H9 (cell line): ENCODE measurements around the gene GNAT3. TPM values are rescaled to one million over a fixed set of nuclear protein-coding genes. Genes with fewer than 3 reads are reported as not detected.

Experiments used
- DNase-seq: peaks from one replicate; pipeline ENCODE4 v3.0.0-alpha.2; 2017
- H2AFZ ChIP-seq: one replicate; pipeline ENCODE4 v1.6.1; 2013; ENCODE audit warnings: mild to moderate bottlenecking, low read length, control low read depth, moderate library complexity
- H2AK5ac ChIP-seq: 2 replicates; pipeline ENCODE4 v1.6.1; 2013; ENCODE audit warnings: low read length, control low read depth, mixed read lengths; ENCODE audit not compliant: insufficient read length
- H2BK120ac ChIP-seq: one replicate; pipeline ENCODE4 v1.6.1; 2013; ENCODE audit warnings: low read depth, mild to moderate bottlenecking, low read length, control low read depth, inconsistent platforms; ENCODE audit not compliant: poor library complexity, severe bottlenecking
- H2BK12ac ChIP-seq: 2 replicates; pipeline ENCODE4 v1.6.1; 2013; ENCODE audit warnings: low read length, control low read depth, mixed read lengths, low read depth; ENCODE audit not compliant: insufficient read length
- H2BK15ac ChIP-seq: 2 replicates; pipeline ENCODE4 v1.6.1; 2013; ENCODE audit warnings: low read depth, low read length, control low read depth
- H2BK20ac ChIP-seq: one replicate; pipeline ENCODE4 v1.6.1; 2013; ENCODE audit warnings: low read depth, mild to moderate bottlenecking, low read length, control low read depth, inconsistent platforms; ENCODE audit not compliant: poor library complexity, severe bottlenecking
- H2BK5ac ChIP-seq: 2 replicates; pipeline ENCODE4 v1.6.1; 2013; ENCODE audit warnings: low read length, control low read depth, mixed read lengths; ENCODE audit not compliant: insufficient read length
- H3K14ac ChIP-seq: 2 replicates; pipeline ENCODE4 v1.6.1; 2013; ENCODE audit warnings: low read length, control low read depth; ENCODE audit not compliant: insufficient read depth
- H3K18ac ChIP-seq: 2 replicates; pipeline ENCODE4 v1.6.1; 2013; ENCODE audit warnings: low read depth, mild to moderate bottlenecking, mixed read lengths, low read length, control low read depth; ENCODE audit not compliant: insufficient read length
- H3K23ac ChIP-seq: 2 replicates; pipeline ENCODE4 v1.6.1; 2013; ENCODE audit warnings: low read length, control low read depth, mixed read lengths, low read depth; ENCODE audit not compliant: insufficient read length
- H3K23me2 ChIP-seq: 2 replicates; pipeline ENCODE4 v1.6.1; 2013; ENCODE audit warnings: low read depth, mild to moderate bottlenecking, mixed read lengths, low read length, control low read depth; ENCODE audit not compliant: insufficient read length, poor library complexity, severe bottlenecking
- H3K27ac ChIP-seq: 2 replicates; pipeline ENCODE4 v1.5.1; 2013; ENCODE audit warnings: low read length, control low read depth, mixed read lengths, low read depth; ENCODE audit not compliant: insufficient read length
- H3K27me3 ChIP-seq: 2 replicates; pipeline ENCODE4 v1.6.1; 2013; ENCODE audit warnings: low read length, control low read depth, inconsistent platforms; ENCODE audit not compliant: insufficient read depth
- H3K4ac ChIP-seq: 2 replicates; pipeline ENCODE4 v1.6.1; 2013; ENCODE audit warnings: low read depth, mild to moderate bottlenecking, control low read depth, inconsistent platforms, low read length, moderate library complexity
- H3K4me1 ChIP-seq: 2 replicates; pipeline ENCODE4 v1.6.1; 2013; ENCODE audit warnings: low read length, control low read depth, inconsistent platforms; ENCODE audit not compliant: insufficient read depth
- H3K4me2 ChIP-seq: 2 replicates; pipeline ENCODE4 v1.6.1; 2013; ENCODE audit warnings: low read length, control low read depth, mixed read lengths; ENCODE audit not compliant: insufficient read length, insufficient read depth
- H3K56ac ChIP-seq: 2 replicates; pipeline ENCODE4 v1.6.1; 2013; ENCODE audit warnings: low read depth, mild to moderate bottlenecking, mixed read lengths, low read length, control low read depth; ENCODE audit not compliant: insufficient read length
- H3K79me1 ChIP-seq: 2 replicates; pipeline ENCODE4 v1.6.1; 2013; ENCODE audit warnings: low read depth, mild to moderate bottlenecking, moderate library complexity, low read length, control low read depth, inconsistent platforms; ENCODE audit not compliant: insufficient read depth, poor library complexity, severe bottlenecking
- H3K79me2 ChIP-seq: 2 replicates; pipeline ENCODE4 v1.6.1; 2013; ENCODE audit warnings: low read length, control low read depth, inconsistent platforms; ENCODE audit not compliant: insufficient read depth
- H3K9ac ChIP-seq: 2 replicates; pipeline ENCODE4 v1.6.1; 2013; ENCODE audit warnings: low read length, control low read depth, mixed read lengths; ENCODE audit not compliant: insufficient read length; ENCODE audit errors: extremely low read depth
- H3K9me3 ChIP-seq: one replicate; pipeline ENCODE4 v1.6.1; 2013; ENCODE audit warnings: low read depth, low read length, inconsistent platforms; ENCODE audit not compliant: control insufficient read depth
- H3T11ph ChIP-seq: one replicate; pipeline ENCODE4 v1.6.1; 2013; ENCODE audit warnings: mild to moderate bottlenecking, low read length, control low read depth, inconsistent platforms
- H4K20me1 ChIP-seq: one replicate; pipeline ENCODE4 v1.6.1; 2013; ENCODE audit not compliant: control insufficient read depth, insufficient read length, insufficient read depth
- H4K5ac ChIP-seq: 2 replicates; pipeline ENCODE4 v1.6.1; 2013; ENCODE audit warnings: low read depth, mild to moderate bottlenecking, mixed read lengths, low read length, control low read depth; ENCODE audit not compliant: insufficient read length
- H4K8ac ChIP-seq: replicated peaks from 2 replicates; pipeline ENCODE4 v1.6.1; 2013; ENCODE audit warnings: low read length, control low read depth, mixed read lengths, low read depth; ENCODE audit not compliant: insufficient read length
- H4K91ac ChIP-seq: 2 replicates; pipeline ENCODE4 v1.6.1; 2013; ENCODE audit warnings: low read depth, mild to moderate bottlenecking, moderate library complexity, mixed read lengths, low read length, control low read depth; ENCODE audit not compliant: insufficient read length
- H3K27ac Mint-ChIP-seq, 3 experiments: 2 replicates in 2 of 3; 3 replicates in 1 of 3; pipeline ENCODE4 v1.8.0; 2020 to 2021; ENCODE audit warnings: mixed read lengths in 3 of 3, mild to moderate bottlenecking in 1 of 3, moderate library complexity in 1 of 3
- H3K27me3 Mint-ChIP-seq: 2 replicates; pipeline ENCODE4 v1.8.0; 2021; ENCODE audit warnings: low read depth, mild to moderate bottlenecking, moderate library complexity, mixed read lengths
- H3K36me3 Mint-ChIP-seq, 3 experiments: 2 replicates in 2 of 3; 3 replicates in 1 of 3; pipeline ENCODE4 v1.8.0; 2020 to 2021; ENCODE audit warnings: low read depth in 3 of 3, mixed read lengths in 3 of 3; ENCODE audit not compliant: insufficient read depth in 1 of 3
- H3K4me1 Mint-ChIP-seq, 2 experiments: 2 replicates each; pipeline ENCODE4 v1.8.0; 2020; ENCODE audit warnings: mixed read lengths in 2 of 2
- H3K4me3 Mint-ChIP-seq, 2 experiments: 2 replicates in 1 of 2; 3 replicates in 1 of 2; pipeline ENCODE4 v1.8.0; 2020 to 2021; ENCODE audit warnings: mild to moderate bottlenecking in 2 of 2, mixed read lengths in 2 of 2, moderate library complexity in 1 of 2
- H3K9me3 Mint-ChIP-seq, 2 experiments: 2 replicates in 1 of 2; 3 replicates in 1 of 2; pipeline ENCODE4 v1.8.0; 2020; ENCODE audit warnings: mild to moderate bottlenecking in 2 of 2, mixed read lengths in 2 of 2, moderate library complexity in 1 of 2
- CTCF ChIP-seq: fragments of 200-600 bp; sonication (generic); conservative IDR thresholded peaks from 3 replicates; pipeline ENCODE4 v1.8.0; 2021; ENCODE audit warnings: antibody characterized with exemption, mild to moderate bottlenecking
- WGBS: extraction: QIAGEN DNeasy Blood & Tissue Kit; methylation state at CpG from one replicate; pipeline ENCODE4 v1.1.7; 2013; ENCODE audit warnings: missing lambda C conversion rate, low lambda C conversion rate, mixed read lengths; ENCODE audit not compliant: insufficient read length; ENCODE audit errors: extremely low coverage; 5-methylcytosine and 5-hydroxymethylcytosine counted together
- total RNA-seq: library from RNA; stranded (reverse); gene quantifications from 2 replicates; pipeline ENCODE4 v1.2.1, GENCODE V29; 2021

The GNAT3 gene
- total RNA-seq, 1 experiment from 2014 or later = not detected

- Histone ChIP-seq H4K91ac (no peak overlapping the region), H2BK120ac (no peak overlapping the region), H3K79me2 (no peaks in the 10 kb centered on the region), H2BK5ac (no peak overlapping the region), H3K56ac (no peak overlapping the region), H2AFZ (no peak overlapping the region), H3K9ac (no peak overlapping the region), H2BK15ac (no peak overlapping the region), H2AK5ac (no peak overlapping the region), H4K20me1 (no peaks in the 10 kb centered on the region), H2BK12ac (no peak overlapping the region), H3K27me3 (no peaks in the 10 kb centered on the region), H3K4me1 (no peaks in the 10 kb centered on the region), H3K9me3 (no peaks in the 10 kb centered on the region), H3K23me2 (no peaks in the 10 kb centered on the region), H4K5ac (no peak overlapping the region), H3K23ac (no peak overlapping the region), H3K14ac (no peak overlapping the region), H3T11ph (no peak overlapping the region), H4K8ac (no peak overlapping the region), H2BK20ac (no peak overlapping the region), H3K79me1 (no peaks in the 10 kb centered on the region), H3K27ac (no peak overlapping the region), H3K18ac (no peak overlapping the region), H3K4ac (no peak overlapping the region), H3K4me2 (no peak overlapping the region)
- H3K27ac Mint-ChIP-seq = no peak overlapping the region
- peaks cover 0 to 10% (median 2%) of the 10 kb centered on the region in 3 experiments; a peak in 2 of 7 replicates for H3K36me3 Mint-ChIP-seq
- no CpG with 5 or more reads among the region's 3 CpGs for WGBS
- H3K9me3 Mint-ChIP-seq = peaks cover 10 to 20% of the 10 kb centered on the region in 2 experiments
- H3K27me3 Mint-ChIP-seq = no peaks in the 10 kb centered on the region
- no peak for DNase-seq
- H3K4me1 Mint-ChIP-seq = no peaks in the 10 kb centered on the region
- no peak for TF ChIP-seq CTCF
- H3K4me3 Mint-ChIP-seq = no peak overlapping the region
These were observed 46.3 kb upstream of the GNAT3 start for GRCh38 chr7:80558116-80558515.
